ENCODE measurements around the gene LOXL3. TPM values are rescaled to one million over a fixed set of nuclear protein-coding genes. Genes with fewer than 3 reads are reported as not detected.
"Not testable (repeated sequence)": the region's sequence is repeated elsewhere in the genome, so short reads cannot be mapped to it uniquely, and the experiment has no call there.

LOXL3 gene
- total RNA-seq, 2 donors from 2014 or later: 4.1 to 8.4 TPM

- no peak for DNase-seq
- ATAC-seq: no peak
- intact Hi-C loops (cut with DNase I): no loop called here
These were observed 53.2 kb downstream of the LOXL3 start for GRCh38 chr2:74500578-74500946.

- ATAC-seq (no peak), DNase-seq (no peak)
- intact Hi-C loops (cut with DNase I): no loop called here
These were observed 53.7 kb downstream of the LOXL3 start for GRCh38 chr2:74499940-74500577.

GRCh38 chr2:74499267-74499939, 54.3 kb downstream of the LOXL3 start, which contains the start of gene LBX2:
TSS of gene LBX2 (minus strand) at chr2:74499603. CDS start at chr2:74499537, 66 bp downstream.
- DNase-seq (no peak), ATAC-seq (no peak)
- intact Hi-C loops (cut with DNase I): no loop called here

GRCh38 chr2:74498500-74499266, 55.1 kb downstream of the LOXL3 start:
- DNase-seq (no peak), ATAC-seq (peak in 1 of 2 donors; percentile 7)
- intact Hi-C loops (cut with DNase I): no loop called here

- DNase-seq: no peak
- intact Hi-C loops (cut with DNase I): no loop called here
- peak in 1 of 2 donors; percentile 46 for ATAC-seq
These were observed 55.8 kb downstream of the LOXL3 start for GRCh38 chr2:74497777-74498499.

GRCh38 chr2:74496997-74497776, 56.6 kb downstream of the LOXL3 start:
- ATAC-seq (no peak), DNase-seq (no peak)
- intact Hi-C loops (cut with DNase I): no loop called here

GRCh38 chr2:74495440-74495839, 58.3 kb downstream of the LOXL3 start:
- intact Hi-C loops (cut with DNase I): no loop called here
- DNase-seq (no peak), ATAC-seq (no peak)

GRCh38 chr2:74493546-74493945, 60.2 kb downstream of the LOXL3 start:
- DNase-seq (no peak), ATAC-seq (no peak)
- intact Hi-C loops (cut with DNase I): no loop called here

- intact Hi-C loops (cut with DNase I): no loop called here
These were observed 61.8 kb downstream of the LOXL3 start for GRCh38 chr2:74491648-74492544.

GRCh38 chr2:74489906-74490305, 63.8 kb downstream of the LOXL3 start:
- intact Hi-C loops (cut with DNase I): loop anchor here in 1 of 2 donors (10.0 kb wide), 1 partner anchor 95 kb away; no protein-coding TSS in a partner anchor
- no peak for DNase-seq
- no peak for ATAC-seq

More at GRCh38 chr2:74491648-74492544, 61.8 kb downstream of the LOXL3 start:
- DNase-seq (no peak), ATAC-seq (no peak)

GRCh38 chr2:74488643-74489481, 64.9 kb downstream of the LOXL3 start:
- DNase-seq: no peak
- intact Hi-C loops (cut with DNase I): loop anchor here in 1 of 2 donors (10.0 kb wide), 1 partner anchor 96 kb away; no protein-coding TSS in a partner anchor

GRCh38 chr2:74486141-74486540, 67.6 kb downstream of the LOXL3 start:
- intact Hi-C loops (cut with DNase I): loop anchor here in 1 of 2 donors (10.0 kb wide), 1 partner anchor 99 kb away; no protein-coding TSS in a partner anchor
- ATAC-seq: no peak
- DNase-seq: no peak

More at GRCh38 chr2:74488643-74489481, 64.9 kb downstream of the LOXL3 start:
- ATAC-seq: no peak

- intact Hi-C loops (cut with DNase I): loop anchor here (2.0 to 10.0 kb wide), 2 partner anchors 101 to 103 kb away; no protein-coding TSS in a partner anchor
- not testable (repeated sequence) for DNase-seq, ATAC-seq
These were observed 70.0 kb downstream of the LOXL3 start for GRCh38 chr2:74483675-74484164.

- intact Hi-C loops (cut with DNase I): loop anchor here (2.0 to 10.0 kb wide), 2 partner anchors 102 to 104 kb away; no protein-coding TSS in a partner anchor
- ATAC-seq (peak; percentile 98 to 99), DNase-seq (peak; percentile 97)
These were observed 70.7 kb downstream of the LOXL3 start, which contains the start of the genes CCDC142 and TTC31 for GRCh38 chr2:74482801-74483674. TSS of gene CCDC142 (minus strand) at chr2:74482998. CDS start at chr2:74482837, 161 bp downstream. TSS of gene TTC31 (plus strand) at chr2:74483081. CDS start at chr2:74483096, 15 bp downstream.
